Esophagus muscularis mucosa (tissue), 4 donors: ENCODE results near the gene SLC7A1.

Experiments used
- EP300 ChIP-seq: sonication (generic); formaldehyde crosslinking; IDR thresholded peaks from one replicate; pipeline ENCODE4 v1.6.1; 2017; ENCODE audit warnings: antibody characterized with exemption
- POLR2A ChIP-seq: fragments of 450-650 bp; IDR thresholded peaks from one replicate; pipeline ENCODE4 v1.6.1; 2017; ENCODE audit warnings: antibody characterized with exemption, moderate library complexity, mild to moderate bottlenecking, low read depth
- TF ChIP-seq, protein P1 (sequence below), 3 experiments: fragments of 200-600 bp in 2 of 3; fragments of 450-650 bp in 1 of 3; sonication (generic) in 2 of 3; IDR thresholded peaks; one replicate each; pipeline ENCODE4 v1.5.1; 2017 to 2019; ENCODE audit warnings: antibody characterized with exemption in 3 of 3, mild to moderate bottlenecking in 2 of 3, moderate library complexity in 1 of 3

DNA sequence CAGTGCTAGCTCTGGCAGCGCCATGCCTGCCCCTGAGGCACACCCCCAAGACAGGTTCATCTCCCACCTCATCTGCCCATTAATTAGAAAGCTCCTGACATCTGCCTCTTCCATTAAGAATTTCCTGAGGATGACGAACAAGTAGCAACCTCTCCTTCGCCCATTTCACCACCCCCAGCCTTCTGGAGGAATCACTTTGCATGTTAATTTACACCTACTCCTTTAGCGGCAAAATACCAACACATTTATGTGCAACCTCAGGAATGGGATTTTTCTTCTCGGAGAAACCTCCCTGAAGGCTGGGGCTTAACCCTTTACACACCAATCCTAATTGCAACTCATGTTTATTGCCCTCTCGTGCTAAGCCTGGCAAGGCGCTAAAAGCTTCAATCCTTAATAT is 13.8 kb downstream of the SLC7A1 start:
- TF ChIP-seq, protein P1, sequence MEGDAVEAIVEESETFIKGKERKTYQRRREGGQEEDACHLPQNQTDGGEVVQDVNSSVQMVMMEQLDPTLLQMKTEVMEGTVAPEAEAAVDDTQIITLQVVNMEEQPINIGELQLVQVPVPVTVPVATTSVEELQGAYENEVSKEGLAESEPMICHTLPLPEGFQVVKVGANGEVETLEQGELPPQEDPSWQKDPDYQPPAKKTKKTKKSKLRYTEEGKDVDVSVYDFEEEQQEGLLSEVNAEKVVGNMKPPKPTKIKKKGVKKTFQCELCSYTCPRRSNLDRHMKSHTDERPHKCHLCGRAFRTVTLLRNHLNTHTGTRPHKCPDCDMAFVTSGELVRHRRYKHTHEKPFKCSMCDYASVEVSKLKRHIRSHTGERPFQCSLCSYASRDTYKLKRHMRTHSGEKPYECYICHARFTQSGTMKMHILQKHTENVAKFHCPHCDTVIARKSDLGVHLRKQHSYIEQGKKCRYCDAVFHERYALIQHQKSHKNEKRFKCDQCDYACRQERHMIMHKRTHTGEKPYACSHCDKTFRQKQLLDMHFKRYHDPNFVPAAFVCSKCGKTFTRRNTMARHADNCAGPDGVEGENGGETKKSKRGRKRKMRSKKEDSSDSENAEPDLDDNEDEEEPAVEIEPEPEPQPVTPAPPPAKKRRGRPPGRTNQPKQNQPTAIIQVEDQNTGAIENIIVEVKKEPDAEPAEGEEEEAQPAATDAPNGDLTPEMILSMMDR (IDR thresholded peaks at IDR 0.05) = no peak
- TF ChIP-seq POLR2A = no peak
- TF ChIP-seq EP300 = no peak
